GM10248 (cell line): Measurements from ENCODE around the gene HELZ2.
A peak's percentile ranks its signal among the peaks of the same experiment; 100 is the strongest.

Experiments
- CTCF ChIA-PET: fragments of 300-600 bp; sonication (Branson Sonifier 250); formaldehyde crosslinking; extraction: SDS; loops from one replicate; lab custom pipeline; 2021; ENCODE audit warnings: antibody characterized with exemption; lab: Yijun Ruan, JAX
- POLR2A ChIA-PET: fragments of 350-650 bp; sonication (Branson Sonifier 250); formaldehyde crosslinking; extraction: SDS; loops from one replicate; lab custom pipeline; 2020; ENCODE audit warnings: antibody characterized with exemption; lab: Yijun Ruan, JAX
- DNase-seq: peaks from one replicate; pipeline ENCODE4 v3.0.0; 2012; ENCODE audit errors: extremely low spot score
- TF ChIP-seq, protein P1 (sequence below): IDR thresholded peaks from 2 replicates; pipeline ENCODE4 v1.5.1; 2012; ENCODE audit warnings: mild to moderate bottlenecking, low read depth; ENCODE audit errors: extremely low read depth, missing control alignments, control extremely low read depth

The HELZ2 gene

DNA sequence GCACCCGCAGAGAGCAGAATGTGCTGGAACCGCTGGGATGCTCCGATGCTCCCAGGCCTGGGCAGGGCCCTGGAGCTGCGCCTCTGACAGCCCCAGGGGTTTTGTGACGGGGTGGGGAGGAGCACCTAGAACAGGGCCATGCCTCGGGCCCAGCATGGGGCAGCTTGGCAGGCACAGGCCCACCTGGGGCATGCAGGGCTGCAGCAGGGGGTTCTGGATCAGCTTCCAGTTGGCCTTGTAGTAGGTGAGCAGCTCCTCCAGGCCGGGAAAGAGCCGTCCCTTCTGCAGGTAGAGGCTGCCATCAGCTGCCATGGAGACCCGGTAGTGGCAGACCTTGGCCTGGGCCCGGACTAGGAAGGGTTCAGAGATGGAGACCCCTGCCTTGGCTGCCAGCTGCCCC lies 30.9 kb downstream of the HELZ2 start:
- TF ChIP-seq, protein P1, sequence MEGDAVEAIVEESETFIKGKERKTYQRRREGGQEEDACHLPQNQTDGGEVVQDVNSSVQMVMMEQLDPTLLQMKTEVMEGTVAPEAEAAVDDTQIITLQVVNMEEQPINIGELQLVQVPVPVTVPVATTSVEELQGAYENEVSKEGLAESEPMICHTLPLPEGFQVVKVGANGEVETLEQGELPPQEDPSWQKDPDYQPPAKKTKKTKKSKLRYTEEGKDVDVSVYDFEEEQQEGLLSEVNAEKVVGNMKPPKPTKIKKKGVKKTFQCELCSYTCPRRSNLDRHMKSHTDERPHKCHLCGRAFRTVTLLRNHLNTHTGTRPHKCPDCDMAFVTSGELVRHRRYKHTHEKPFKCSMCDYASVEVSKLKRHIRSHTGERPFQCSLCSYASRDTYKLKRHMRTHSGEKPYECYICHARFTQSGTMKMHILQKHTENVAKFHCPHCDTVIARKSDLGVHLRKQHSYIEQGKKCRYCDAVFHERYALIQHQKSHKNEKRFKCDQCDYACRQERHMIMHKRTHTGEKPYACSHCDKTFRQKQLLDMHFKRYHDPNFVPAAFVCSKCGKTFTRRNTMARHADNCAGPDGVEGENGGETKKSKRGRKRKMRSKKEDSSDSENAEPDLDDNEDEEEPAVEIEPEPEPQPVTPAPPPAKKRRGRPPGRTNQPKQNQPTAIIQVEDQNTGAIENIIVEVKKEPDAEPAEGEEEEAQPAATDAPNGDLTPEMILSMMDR, result no peak
- ChIA-PET CTCF (interaction anchor here (1.0 to 1.9 kb wide), 4 partner anchors 25 to 431 kb away, joined by 3 to 5 read pairs (median 5); no protein-coding TSS in a partner anchor), POLR2A (no interaction called here)
- no peak for DNase-seq

DNA sequence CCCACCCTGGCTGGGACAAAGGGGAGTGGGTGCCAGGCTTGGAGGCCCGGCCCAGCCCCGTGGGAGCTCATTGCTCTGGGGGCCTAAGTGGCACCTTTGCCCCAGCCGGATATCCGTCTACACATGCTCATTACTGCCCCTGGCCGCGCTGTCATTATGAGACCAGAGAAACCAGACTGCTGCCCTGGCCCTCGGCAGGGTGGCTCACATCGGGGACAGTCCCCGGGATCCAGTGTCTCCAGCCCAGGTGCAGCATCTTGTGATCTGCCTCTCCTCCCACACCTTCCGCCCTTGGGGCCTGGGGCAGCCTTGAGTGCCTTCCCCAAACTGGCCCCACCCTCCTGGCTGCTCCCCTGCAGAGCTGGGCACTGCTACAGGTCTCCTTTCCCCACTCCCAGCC lies 31.3 kb downstream of the HELZ2 start:
- DNase-seq, result peak; percentile 87
- POLR2A ChIA-PET, result interaction anchor here (0.5 to 0.7 kb wide), 2 partner anchors 34 to 537 kb away, joined by 3 to 5 read pairs; partner anchors contain the start of gene OPRL1
- CTCF ChIA-PET, result interaction anchor here (0.7 to 1.9 kb wide), 4 partner anchors 25 to 431 kb away, joined by 3 to 5 read pairs (median 4); no protein-coding TSS in a partner anchor
- TF ChIP-seq, protein P1, result no peak

DNA sequence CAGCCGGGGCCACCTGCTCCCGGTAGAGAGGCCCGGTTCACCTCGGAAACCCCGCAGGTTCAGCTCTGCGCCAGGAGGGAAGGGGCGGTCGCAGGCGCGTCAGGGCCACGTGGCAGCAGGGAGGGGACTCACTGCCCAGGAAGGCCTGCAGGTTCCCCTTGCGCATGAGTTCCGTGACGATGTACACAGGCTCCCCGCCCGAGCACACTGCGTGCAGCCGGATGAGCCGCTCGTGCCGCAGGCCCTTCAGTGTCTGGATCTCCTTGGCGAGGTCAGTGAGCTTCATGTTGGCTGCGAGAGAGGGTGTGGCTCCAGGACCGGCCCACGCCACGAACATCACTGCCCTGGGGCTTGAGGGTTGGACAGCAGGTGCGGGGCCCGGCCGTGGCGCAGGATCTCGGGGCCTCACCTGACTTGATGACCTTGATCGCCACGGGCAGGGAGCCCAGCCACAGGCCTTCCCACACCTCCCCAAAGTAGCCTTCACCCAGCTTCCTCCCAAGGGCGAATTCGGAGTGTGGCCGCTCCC lies 31.9 kb downstream of the HELZ2 start:
- TF ChIP-seq, protein P1, result no peak
- DNase-seq, result no peak
- CTCF ChIA-PET, result interaction anchor here (0.7 to 1.9 kb wide), 5 partner anchors 25 to 579 kb away, joined by 3 to 5 read pairs (median 3); no protein-coding TSS in a partner anchor
- POLR2A ChIA-PET, result interaction anchor here (0.5 to 0.7 kb wide), 3 partner anchors 14 to 538 kb away, joined by 3 to 5 read pairs (median 5); partner anchors contain the start of gene OPRL1

DNA sequence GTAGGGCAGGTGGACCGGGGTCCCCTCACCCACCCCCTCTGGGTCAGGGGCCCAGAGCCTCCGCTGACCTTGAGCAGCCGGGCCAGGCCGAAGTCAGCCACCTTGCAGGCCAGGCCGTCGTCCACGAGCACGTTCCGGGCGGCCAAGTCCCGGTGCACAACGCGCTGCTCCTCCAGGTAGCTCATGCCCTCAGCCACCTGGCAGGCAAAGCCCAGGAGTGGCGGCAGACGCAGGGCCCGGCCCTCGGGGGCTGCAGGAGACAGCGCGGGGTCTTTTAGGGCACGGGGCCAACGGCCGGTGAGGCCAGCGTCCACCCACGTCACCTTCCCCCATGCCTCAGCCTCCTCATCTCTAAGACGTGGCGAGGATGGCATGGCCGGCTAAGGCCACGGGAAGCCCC lies 32.7 kb downstream of the HELZ2 start:
- CTCF ChIA-PET, result interaction anchor here (1.1 kb wide), 1 partner anchor 580 kb away, joined by 3 read pairs; no protein-coding TSS in a partner anchor
- POLR2A ChIA-PET, result no interaction called here
- DNase-seq, result no peak
- TF ChIP-seq, protein P1, result no peak

DNA sequence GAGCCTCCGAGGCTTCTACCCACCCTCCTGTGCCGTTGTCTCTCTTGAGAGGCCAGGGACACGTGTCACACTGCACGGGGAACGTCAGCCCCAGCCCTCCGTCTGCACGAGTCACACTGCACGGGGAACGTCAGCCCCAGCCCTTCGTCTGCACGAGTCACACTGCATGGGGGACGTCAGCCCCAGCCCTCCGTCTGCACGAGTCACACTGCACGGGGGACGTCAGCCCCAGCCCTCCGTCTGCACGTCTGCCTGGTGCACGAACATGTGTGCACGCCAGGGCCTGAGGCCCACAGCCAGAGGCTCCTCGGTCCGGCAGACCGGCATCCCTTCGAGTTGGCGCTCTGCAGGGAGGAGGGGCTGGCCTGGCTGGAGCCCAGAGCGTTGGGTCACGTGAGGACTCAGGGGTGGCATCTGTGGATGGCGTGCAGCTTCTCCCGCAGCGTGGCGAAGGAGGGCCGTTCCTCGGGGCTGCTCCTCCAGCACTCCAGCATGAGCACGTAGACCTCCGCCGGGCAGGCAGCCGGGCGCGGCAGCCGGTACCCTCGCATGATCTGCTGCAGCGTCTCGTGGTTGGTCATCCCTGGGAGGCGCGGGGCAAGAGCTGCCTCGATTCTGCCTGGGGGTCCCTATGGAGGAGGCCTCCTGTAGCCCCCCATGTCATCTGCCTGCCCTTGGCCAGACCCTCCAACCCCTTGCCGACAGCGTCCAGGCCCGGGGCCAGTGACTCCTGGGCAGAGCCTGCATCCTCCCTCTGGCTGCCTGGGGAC lies 33.4 kb downstream of the HELZ2 start:
- ChIA-PET CTCF (interaction anchor here (1.0 to 3.6 kb wide), 4 partner anchors 12 to 434 kb away, joined by 3 to 17 read pairs (median 4); no protein-coding TSS in a partner anchor), POLR2A (no interaction called here)
- TF ChIP-seq, protein P1, result no peak
- no peak for DNase-seq
